ENCODE measurements around the gene PPHLN1. TPM values are rescaled to one million over a fixed set of nuclear protein-coding genes. Genes with fewer than 3 reads are reported as not detected.

Gene PPHLN1, protein sequence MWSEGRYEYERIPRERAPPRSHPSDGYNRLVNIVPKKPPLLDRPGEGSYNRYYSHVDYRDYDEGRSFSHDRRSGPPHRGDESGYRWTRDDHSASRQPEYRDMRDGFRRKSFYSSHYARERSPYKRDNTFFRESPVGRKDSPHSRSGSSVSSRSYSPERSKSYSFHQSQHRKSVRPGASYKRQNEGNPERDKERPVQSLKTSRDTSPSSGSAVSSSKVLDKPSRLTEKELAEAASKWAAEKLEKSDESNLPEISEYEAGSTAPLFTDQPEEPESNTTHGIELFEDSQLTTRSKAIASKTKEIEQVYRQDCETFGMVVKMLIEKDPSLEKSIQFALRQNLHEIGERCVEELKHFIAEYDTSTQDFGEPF
- 10 to 100 TPM; 32.7 to 52.3 (median 43.5) TPM for total RNA-seq

GRCh38 chr12:42325653-42326474, at the start of gene PPHLN1, which contains the start of gene ZCRB1:
TSS of gene PPHLN1 (plus strand) at chr12:42326167. CDS start at chr12:42335903, 9,736 bp downstream.
TSS of gene ZCRB1 (minus strand) at chr12:42326094. CDS start at chr12:42324102, 1,992 bp downstream.
- intact Hi-C loops (cut with DNase I; ENCODE audit: low total_unique reads) (loop anchor here (1.0 kb wide), 1 partner anchor 88 kb away; the partner anchor contains the start of gene YAF2), in situ Hi-C loops (cut with MboI; ENCODE audit: low sequenced_read_pairs in 4 of 4) (loop anchor here in 3 of 4 donors (5.0 to 25.0 kb wide), 5 partner anchors 89 to 639 kb away; partner anchors contain the start of gene YAF2 (in 2 of the 3))
- peak within 1 kb of the TSS; percentile 84 to 90 (median 88) for H3K27ac ChIP-seq

GRCh38 chr12:42277396-42278127, 48.4 kb upstream of the PPHLN1 start:
- DNase-seq (no peak), ATAC-seq (no peak)
- no peaks in the 10 kb centered on the region for H3K9me3 ChIP-seq
- in situ Hi-C loops (cut with MboI; ENCODE audit: low sequenced_read_pairs in 4 of 4) = no loop called here
- TF ChIP-seq CTCF (IDR thresholded peaks at IDR 0.05 in 4 of 5, conservative IDR thresholded peaks at IDR 0.05 in 1 of 5) (no peak), POLR2A (IDR thresholded peaks at IDR 0.05) (no peak)
- no peaks in the 10 kb centered on the region for H3K4me1 ChIP-seq
- H3K27ac ChIP-seq = no peak overlapping the region
- H3K36me3 ChIP-seq = no peaks in the 10 kb centered on the region
- intact Hi-C loops (cut with DNase I; ENCODE audit: low total_unique reads) = no loop called here
- no peaks in the 10 kb centered on the region for H3K27me3 ChIP-seq
- H3K4me3 ChIP-seq = no peak overlapping the region

More at GRCh38 chr12:42325653-42326474, at the start of gene PPHLN1, which contains the start of gene ZCRB1:
- Histone ChIP-seq H3K4me1 (peaks cover 14 to 17% of the 10 kb centered on the region in 2 donors), H3K4me3 (peak within 1 kb of the TSS; percentile 75 to 94 (median 83)), H3K9me3 (no peaks in the 10 kb centered on the region), H3K27me3 (no peaks in the 10 kb centered on the region), H3K36me3 (peaks cover 0 to 14% of the 10 kb centered on the region in 2 donors)
- DNase-seq = peak; percentile 66 to 79
- peak; percentile 93 to 96 for ATAC-seq
- TF ChIP-seq CTCF (IDR thresholded peaks at IDR 0.05 in 4 of 5, conservative IDR thresholded peaks at IDR 0.05 in 1 of 5) (peak in 1 of 5 experiments; percentile 7), POLR2A (IDR thresholded peaks at IDR 0.05) (peak; percentile 65 to 71)

DNA sequence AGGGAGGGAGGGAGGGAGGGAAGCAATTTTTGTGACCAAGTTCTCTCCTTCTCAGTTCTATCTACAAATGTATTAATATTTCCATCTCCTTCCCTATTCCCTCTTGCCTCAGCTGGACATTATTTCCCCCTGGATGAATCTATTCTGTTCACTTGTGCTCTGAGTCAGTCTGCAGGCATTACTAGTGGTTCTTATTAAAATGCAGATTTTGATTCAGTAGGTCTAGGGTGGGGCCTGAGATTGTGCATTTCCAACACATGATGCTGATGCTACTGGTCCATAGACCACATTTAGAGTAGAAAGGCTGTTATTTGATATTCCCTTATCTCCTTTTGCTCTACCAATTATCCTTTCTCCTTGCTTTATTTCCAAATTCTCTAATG, 47.8 kb upstream of the PPHLN1 start:
- ATAC-seq (no peak), DNase-seq (no peak)
- H3K27ac ChIP-seq = no peak overlapping the region
- in situ Hi-C loops (cut with MboI; ENCODE audit: low sequenced_read_pairs in 4 of 4) = no loop called here
- intact Hi-C loops (cut with DNase I; ENCODE audit: low total_unique reads) = no loop called here
- H3K9me3 ChIP-seq = no peaks in the 10 kb centered on the region
- TF ChIP-seq CTCF (IDR thresholded peaks at IDR 0.05 in 4 of 5, conservative IDR thresholded peaks at IDR 0.05 in 1 of 5) (no peak), POLR2A (IDR thresholded peaks at IDR 0.05) (no peak)
- no peaks in the 10 kb centered on the region for H3K27me3 ChIP-seq
- no peaks in the 10 kb centered on the region for H3K36me3 ChIP-seq
- no peak overlapping the region for H3K4me3 ChIP-seq
- H3K4me1 ChIP-seq = no peaks in the 10 kb centered on the region

- H3K27ac ChIP-seq = no peak overlapping the region
- H3K9me3 ChIP-seq = no peaks in the 10 kb centered on the region
- no peaks in the 10 kb centered on the region for H3K27me3 ChIP-seq
- DNase-seq (no peak), ATAC-seq (no peak)
- TF ChIP-seq POLR2A (IDR thresholded peaks at IDR 0.05) (no peak), CTCF (IDR thresholded peaks at IDR 0.05 in 4 of 5, conservative IDR thresholded peaks at IDR 0.05 in 1 of 5) (no peak)
- H3K36me3 ChIP-seq = no peaks in the 10 kb centered on the region
- no peaks in the 10 kb centered on the region for H3K4me1 ChIP-seq
- no peak overlapping the region for H3K4me3 ChIP-seq
- intact Hi-C loops (cut with DNase I; ENCODE audit: low total_unique reads) = no loop called here
- in situ Hi-C loops (cut with MboI; ENCODE audit: low sequenced_read_pairs in 4 of 4) = no loop called here
Measured at GRCh38 chr12:42281278-42281677, 44.7 kb upstream of the PPHLN1 start.

Data from gastrocnemius medialis (tissue), 4 donors.